ENCODE results near the gene GNG2.

- TF ChIP-seq CTCF (IDR thresholded peaks at IDR 0.05; ENCODE audit: low read depth, low read length, poor library complexity, severe bottlenecking) (no peak), EZH2phosphoT487 (IDR thresholded peaks at IDR 0.05; ENCODE audit: borderline replicate concordance, low read length) (no peak)
These were observed 26.2 kb upstream of the GNG2 start for GRCh38 chr14:51834240-51834639.
